ENCODE data around the gene ZNF787.

The ZNF787 gene

GRCh38 chr19:56139847-56140582 is 18.9 kb upstream of the ZNF787 start:
- Mint-ChIP-seq H3K9me3 (no peaks in the 10 kb centered on the region), H3K27me3 (no peaks in the 10 kb centered on the region), H3K4me1 (peaks cover 26 to 38% of the 10 kb centered on the region in 2 donors), H3K27ac (peak overlapping the region; percentile 95), H3K36me3 (peaks cover 1 to 7% of the 10 kb centered on the region in 2 donors), H3K4me3 (peak overlapping the region; percentile 88 to 89)
- DNase-seq (no peak), ATAC-seq (replicated peaks) (no peak)

- Mint-ChIP-seq H3K27me3 (no peaks in the 10 kb centered on the region), H3K36me3 (peaks cover 1 to 3% of the 10 kb centered on the region in 2 donors), H3K4me3 (no peak overlapping the region), H3K9me3 (no peaks in the 10 kb centered on the region), H3K27ac (peak overlapping the region; percentile 51), H3K4me1 (peaks cover 25 to 33% of the 10 kb centered on the region in 2 donors)
- DNase-seq (no peak), ATAC-seq (replicated peaks) (no peak)
Measured at GRCh38 chr19:56138069-56138468, 17.0 kb upstream of the ZNF787 start.

GRCh38 chr19:56137405-56137804 is 16.3 kb upstream of the ZNF787 start:
- Mint-ChIP-seq H3K4me3 (no peak overlapping the region), H3K4me1 (peaks cover 22 to 28% of the 10 kb centered on the region in 2 donors), H3K27ac (peak overlapping the region; percentile 37), H3K27me3 (no peaks in the 10 kb centered on the region), H3K9me3 (no peaks in the 10 kb centered on the region), H3K36me3 (no peaks in the 10 kb centered on the region)
- ATAC-seq (replicated peaks) (no peak), DNase-seq (no peak)

- Mint-ChIP-seq H3K4me1 (peaks cover 19 to 22% of the 10 kb centered on the region in 2 donors), H3K27ac (no peak overlapping the region), H3K9me3 (no peaks in the 10 kb centered on the region), H3K27me3 (no peaks in the 10 kb centered on the region), H3K36me3 (no peaks in the 10 kb centered on the region), H3K4me3 (no peak overlapping the region)
- ATAC-seq (replicated peaks) (no peak), DNase-seq (no peak)
Measured at GRCh38 chr19:56136362-56136761, 15.3 kb upstream of the ZNF787 start.

GRCh38 chr19:56134654-56134921 is 13.5 kb upstream of the ZNF787 start:
- ATAC-seq (replicated peaks): no peak
- H3K4me3 Mint-ChIP-seq: peak overlapping the region; percentile 10 to 64

GRCh38 chr19:56133858-56134653 is 13.0 kb upstream of the ZNF787 start:
- Mint-ChIP-seq H3K27me3 (no peaks in the 10 kb centered on the region), H3K36me3 (no peaks in the 10 kb centered on the region), H3K27ac (peak overlapping the region; percentile 87), H3K4me1 (peaks cover 10 to 12% of the 10 kb centered on the region in 2 donors), H3K4me3 (peak overlapping the region; percentile 10 to 64), H3K9me3 (no peaks in the 10 kb centered on the region)
- peak; percentile 77 for DNase-seq
- ATAC-seq (replicated peaks): peak; percentile 100

More at GRCh38 chr19:56134654-56134921, 13.5 kb upstream of the ZNF787 start:
- Mint-ChIP-seq H3K27ac (peak overlapping the region; percentile 87), H3K36me3 (no peaks in the 10 kb centered on the region), H3K9me3 (no peaks in the 10 kb centered on the region), H3K4me1 (peaks cover 12 to 14% of the 10 kb centered on the region in 2 donors), H3K27me3 (no peaks in the 10 kb centered on the region)
- DNase-seq: no peak

- ATAC-seq (replicated peaks) (no peak), DNase-seq (no peak)
- Mint-ChIP-seq H3K27ac (peak overlapping the region; percentile 47), H3K27me3 (no peaks in the 10 kb centered on the region), H3K36me3 (no peaks in the 10 kb centered on the region), H3K9me3 (no peaks in the 10 kb centered on the region), H3K4me3 (no peak overlapping the region), H3K4me1 (peaks cover 8 to 12% of the 10 kb centered on the region in 2 donors)
Measured at GRCh38 chr19:56132316-56132822, 11.3 kb upstream of the ZNF787 start.

- Mint-ChIP-seq H3K4me1 (peaks cover 8 to 12% of the 10 kb centered on the region in 2 donors), H3K4me3 (no peak overlapping the region), H3K36me3 (no peaks in the 10 kb centered on the region), H3K27ac (no peak overlapping the region), H3K9me3 (no peaks in the 10 kb centered on the region), H3K27me3 (no peaks in the 10 kb centered on the region)
- DNase-seq: no peak
- no peak for ATAC-seq (replicated peaks)
Measured at GRCh38 chr19:56131651-56132050, 10.6 kb upstream of the ZNF787 start.

- peaks cover 8 to 12% of the 10 kb centered on the region in 2 donors for H3K4me1 Mint-ChIP-seq
Measured at GRCh38 chr19:56130006-56130405, 8.9 kb upstream of the ZNF787 start.

GRCh38 chr19:56126983-56127780 is 6.1 kb upstream of the ZNF787 start:
- H3K27ac Mint-ChIP-seq: no peak overlapping the region
- no peaks in the 10 kb centered on the region for H3K9me3 Mint-ChIP-seq
- ATAC-seq (replicated peaks): no peak
- DNase-seq: no peak
- no peaks in the 10 kb centered on the region for H3K4me1 Mint-ChIP-seq
- no peaks in the 10 kb centered on the region for H3K27me3 Mint-ChIP-seq
- no peaks in the 10 kb centered on the region for H3K36me3 Mint-ChIP-seq
- no peak overlapping the region for H3K4me3 Mint-ChIP-seq

More at GRCh38 chr19:56130006-56130405, 8.9 kb upstream of the ZNF787 start:
- ATAC-seq (replicated peaks) (no peak), DNase-seq (no peak)
- Mint-ChIP-seq H3K9me3 (no peaks in the 10 kb centered on the region), H3K36me3 (no peaks in the 10 kb centered on the region), H3K27me3 (no peaks in the 10 kb centered on the region), H3K27ac (no peak overlapping the region), H3K4me3 (no peak overlapping the region)

- peaks cover 0 to 2% of the 10 kb centered on the region in 2 donors for H3K36me3 Mint-ChIP-seq
- H3K4me3 Mint-ChIP-seq: no peak overlapping the region
- no peaks in the 10 kb centered on the region for H3K27me3 Mint-ChIP-seq
- H3K4me1 Mint-ChIP-seq: peaks cover 0 to 9% of the 10 kb centered on the region in 2 donors
- DNase-seq: no peak
- H3K27ac Mint-ChIP-seq: no peak overlapping the region
- ATAC-seq (replicated peaks): no peak
- H3K9me3 Mint-ChIP-seq: no peaks in the 10 kb centered on the region
Measured at GRCh38 chr19:56125806-56126590, 4.9 kb upstream of the ZNF787 start.

- no peak overlapping the region for H3K27ac Mint-ChIP-seq
Measured at GRCh38 chr19:56124578-56124977, 3.5 kb upstream of the ZNF787 start.

GRCh38 chr19:56123266-56123891 is 2.3 kb upstream of the ZNF787 start:
- Mint-ChIP-seq H3K27me3 (no peaks in the 10 kb centered on the region), H3K4me1 (peaks cover 16 to 31% of the 10 kb centered on the region in 2 donors), H3K4me3 (no peak overlapping the region), H3K27ac (no peak overlapping the region), H3K9me3 (no peaks in the 10 kb centered on the region), H3K36me3 (peaks cover 9 to 16% of the 10 kb centered on the region in 2 donors)
- no peak for ATAC-seq (replicated peaks)
- no peak for DNase-seq

More at GRCh38 chr19:56124578-56124977, 3.5 kb upstream of the ZNF787 start:
- H3K9me3 Mint-ChIP-seq: no peaks in the 10 kb centered on the region
- H3K27me3 Mint-ChIP-seq: no peaks in the 10 kb centered on the region
- H3K4me3 Mint-ChIP-seq: no peak overlapping the region
- peaks cover 7% of the 10 kb centered on the region in 2 donors for H3K36me3 Mint-ChIP-seq
- DNase-seq (no peak), ATAC-seq (replicated peaks) (no peak)
- peaks cover 5 to 19% of the 10 kb centered on the region in 2 donors for H3K4me1 Mint-ChIP-seq
